Skin epidermis (tissue), 12 donors: ENCODE results near the gene SORCS1.

Experiments used
- H3K27ac ChIP-seq, 21 experiments: fragments of 200-600 bp; sonication (generic) in 11 of 21; one replicate each; pipeline ENCODE4 v1.5.0; 2020; ENCODE audit warnings: mild to moderate bottlenecking in 3 of 21, inconsistent platforms in 2 of 21, moderate library complexity in 2 of 21
- H3K4me3 ChIP-seq, 7 experiments: fragments of 200-600 bp; sonication (generic) in 2 of 7; one replicate each; pipeline ENCODE4 v1.5.0; 2020; ENCODE audit warnings: inconsistent platforms in 2 of 7, mild to moderate bottlenecking in 2 of 7, moderate library complexity in 1 of 7

SORCS1 gene

DNA sequence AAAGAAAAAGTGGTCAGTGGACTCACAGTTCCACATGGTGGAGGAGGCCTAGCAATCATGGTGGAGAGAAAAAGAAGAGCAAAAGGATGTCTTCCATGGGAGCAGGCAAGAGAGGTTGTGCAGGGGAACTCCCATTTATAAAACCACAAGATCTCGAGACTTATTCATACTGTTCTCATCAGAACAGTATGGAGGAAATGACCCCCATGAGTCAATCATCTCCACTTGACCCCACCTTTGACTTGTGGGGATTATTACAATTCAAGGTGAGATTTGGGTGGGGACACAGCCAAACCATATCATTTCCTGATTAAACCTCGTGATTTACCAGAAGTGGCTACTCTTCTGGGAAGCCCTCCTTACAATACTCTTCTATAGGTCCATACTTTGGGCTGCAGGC, 160.1 kb downstream of the SORCS1 start:
- no peak overlapping the region for H3K4me3 ChIP-seq

DNA sequence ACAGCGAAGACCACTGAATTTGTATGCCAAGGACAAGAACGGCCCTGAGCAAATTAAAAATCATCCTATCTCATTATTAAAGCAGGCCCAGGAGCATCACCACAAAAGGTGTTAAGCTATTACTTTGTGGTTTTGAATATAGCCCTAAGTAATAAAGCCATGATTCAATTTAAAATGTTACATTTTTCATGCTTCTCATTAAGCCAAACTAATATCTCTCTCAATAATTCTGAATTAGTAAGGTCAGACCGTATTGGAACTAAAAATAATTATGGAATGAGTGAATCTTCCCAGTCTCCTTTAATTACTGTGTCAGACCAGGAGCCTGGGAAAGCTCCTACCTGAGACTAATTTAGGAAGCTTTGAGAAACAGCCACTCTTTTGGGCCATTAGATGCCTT, 162.4 kb downstream of the SORCS1 start:
- no peak overlapping the region for H3K27ac ChIP-seq
- H3K4me3 ChIP-seq: no peak overlapping the region

More for the DNA sequence above, 160.1 kb downstream of the SORCS1 start:
- no peak overlapping the region for H3K27ac ChIP-seq

- Histone ChIP-seq H3K4me3 (no peak overlapping the region), H3K27ac (no peak overlapping the region)
Measured at GRCh38 chr10:106999118-106999707, 165.3 kb downstream of the SORCS1 start.

DNA sequence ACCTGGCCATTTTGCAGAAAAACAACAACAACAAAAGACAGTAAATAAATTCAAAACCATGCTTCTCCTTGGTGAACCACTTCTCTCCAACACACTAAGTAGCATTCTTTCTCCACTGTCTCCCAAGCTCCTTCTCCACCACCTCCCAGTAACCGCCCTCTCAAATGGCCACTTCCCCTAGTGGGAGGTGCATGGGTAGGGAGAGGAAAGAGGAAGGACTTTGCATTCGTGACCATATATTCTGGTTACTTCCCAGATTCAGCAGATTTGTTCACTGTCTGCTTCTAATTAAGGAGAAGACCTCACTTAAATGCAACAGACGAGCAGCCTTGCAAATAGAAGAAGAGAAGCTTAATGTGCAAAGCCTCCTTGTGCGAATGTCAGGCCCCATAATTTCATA, 166.8 kb downstream of the SORCS1 start:
- peak overlapping the region in 2 of 21 experiments; percentile 29 to 61 for H3K27ac ChIP-seq

GRCh38 chr10:106996510-106996909, 168.0 kb downstream of the SORCS1 start:
- no peak overlapping the region for H3K27ac ChIP-seq
- no peak overlapping the region for H3K4me3 ChIP-seq

More for the DNA sequence above, 166.8 kb downstream of the SORCS1 start:
- H3K4me3 ChIP-seq: no peak overlapping the region

GRCh38 chr10:106992055-106992454, 172.5 kb downstream of the SORCS1 start:
- Histone ChIP-seq H3K4me3 (no peak overlapping the region), H3K27ac (peak overlapping the region in 1 of 21 experiments; percentile 17)

GRCh38 chr10:106991091-106991490, 173.4 kb downstream of the SORCS1 start:
- peak overlapping the region in 1 of 21 experiments; percentile 17 for H3K27ac ChIP-seq
- no peak overlapping the region for H3K4me3 ChIP-seq

DNA sequence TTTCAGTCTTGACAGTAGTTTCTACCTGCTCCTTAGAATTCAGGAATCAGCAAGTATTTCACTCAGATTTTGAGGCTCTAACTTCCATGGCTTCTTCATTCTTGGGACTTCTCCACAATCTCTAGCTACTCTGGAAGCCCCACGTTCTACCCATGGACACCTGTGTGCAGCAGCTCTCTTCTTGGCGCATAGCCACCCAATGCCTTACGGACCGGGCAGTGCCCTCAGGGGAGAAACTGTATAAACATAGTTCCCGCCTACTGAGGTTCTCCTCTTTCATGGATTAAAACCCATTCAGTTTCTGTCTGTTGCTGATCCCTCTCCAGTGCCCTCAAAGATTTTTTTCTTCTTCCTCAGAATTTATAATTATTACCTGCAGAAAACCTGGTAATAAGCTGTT, 177.1 kb downstream of the SORCS1 start:
- no peak overlapping the region for H3K4me3 ChIP-seq
- H3K27ac ChIP-seq: no peak overlapping the region

DNA sequence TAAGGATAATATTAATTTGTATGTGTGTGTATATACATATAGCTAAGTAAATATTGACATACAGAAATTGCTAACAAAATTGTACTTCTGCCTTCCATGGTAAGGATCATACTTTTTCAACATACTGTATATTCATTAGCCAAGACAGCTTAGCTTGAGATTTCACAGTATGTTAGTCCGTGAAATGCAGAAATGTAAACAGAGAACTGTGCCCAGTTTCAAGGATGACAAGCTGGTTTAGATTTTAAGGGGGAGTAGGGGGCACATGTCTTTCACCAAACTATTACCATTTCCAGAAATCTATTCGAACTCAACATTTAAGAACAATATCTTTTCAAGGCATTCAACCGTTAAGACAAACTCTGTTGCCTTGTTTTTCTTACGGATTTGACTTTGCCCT, 182.2 kb downstream of the SORCS1 start:
- H3K4me3 ChIP-seq: no peak overlapping the region
- no peak overlapping the region for H3K27ac ChIP-seq

DNA sequence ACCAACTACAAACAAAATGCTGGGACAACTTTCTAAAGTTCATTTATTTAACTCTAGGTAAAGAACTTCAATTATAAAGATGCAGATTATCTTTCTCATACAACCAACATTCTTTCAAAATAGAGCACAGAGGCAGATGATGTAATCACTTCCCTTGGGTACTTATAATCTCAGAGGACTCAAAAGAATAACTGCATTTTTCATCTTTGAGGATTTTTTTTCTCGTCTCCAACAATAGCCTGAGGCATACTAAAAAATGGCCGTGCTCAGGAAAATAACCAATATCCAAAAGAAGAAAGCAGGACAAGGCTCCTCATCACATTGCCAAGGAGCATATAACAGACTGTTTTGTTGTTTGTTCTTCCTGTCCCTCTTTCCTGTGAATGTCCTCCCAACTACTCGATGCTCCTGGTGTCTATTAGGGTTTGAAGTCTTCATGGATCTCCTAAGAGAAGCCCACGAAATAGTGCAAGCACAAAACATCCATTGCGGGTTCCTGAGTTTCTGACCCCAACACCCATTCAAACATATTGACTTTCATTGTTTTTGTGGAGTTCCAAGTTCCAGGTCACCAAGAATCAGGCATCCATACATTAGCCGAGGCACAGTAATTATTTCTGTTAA, 182.9 kb downstream of the SORCS1 start:
- Histone ChIP-seq H3K4me3 (no peak overlapping the region), H3K27ac (no peak overlapping the region)

GRCh38 chr10:106980495-106981451, 183.7 kb downstream of the SORCS1 start:
- Histone ChIP-seq H3K27ac (no peak overlapping the region), H3K4me3 (no peak overlapping the region)

GRCh38 chr10:106978756-106979155, 185.8 kb downstream of the SORCS1 start:
- no peak overlapping the region for H3K4me3 ChIP-seq

GRCh38 chr10:106973716-106974115, 190.8 kb downstream of the SORCS1 start:
- no peak overlapping the region for H3K4me3 ChIP-seq
- H3K27ac ChIP-seq: no peak overlapping the region

More at GRCh38 chr10:106978756-106979155, 185.8 kb downstream of the SORCS1 start:
- H3K27ac ChIP-seq: no peak overlapping the region

- H3K27ac ChIP-seq: no peak overlapping the region
- no peak overlapping the region for H3K4me3 ChIP-seq
Measured at GRCh38 chr10:106973288-106973687, 191.2 kb downstream of the SORCS1 start.

GRCh38 chr10:106972381-106972780, 192.1 kb downstream of the SORCS1 start:
- no peak overlapping the region for H3K27ac ChIP-seq

GRCh38 chr10:106971411-106971831, 193.1 kb downstream of the SORCS1 start:
- H3K4me3 ChIP-seq: no peak overlapping the region
- H3K27ac ChIP-seq: no peak overlapping the region

More at GRCh38 chr10:106972381-106972780, 192.1 kb downstream of the SORCS1 start:
- no peak overlapping the region for H3K4me3 ChIP-seq

- Histone ChIP-seq H3K27ac (no peak overlapping the region), H3K4me3 (no peak overlapping the region)
Measured at GRCh38 chr10:106967452-106967851, 197.1 kb downstream of the SORCS1 start.

- Histone ChIP-seq H3K27ac (no peak overlapping the region), H3K4me3 (no peak overlapping the region)
Measured at GRCh38 chr10:106960812-106961211, 203.7 kb downstream of the SORCS1 start.

DNA sequence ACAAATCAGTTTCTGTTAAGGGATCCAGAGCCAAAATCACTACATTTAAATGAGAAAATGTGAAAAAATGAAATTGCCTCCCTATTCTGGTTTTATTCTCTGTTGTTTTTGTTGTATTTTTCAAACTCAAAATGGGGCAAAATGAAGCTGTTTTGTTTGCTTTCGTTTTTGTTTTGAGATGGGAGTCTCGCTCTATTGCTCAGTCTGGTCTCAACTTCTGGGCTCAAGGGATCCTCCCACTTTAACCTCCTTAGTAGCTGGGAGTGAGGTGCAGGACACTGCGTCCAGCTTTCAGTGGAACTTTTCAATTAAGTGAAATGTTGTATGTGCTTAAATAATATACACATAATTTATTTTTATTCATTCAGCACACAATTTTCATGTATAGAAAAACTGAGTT, 205.0 kb downstream of the SORCS1 start:
- Histone ChIP-seq H3K27ac (peak overlapping the region in 1 of 21 experiments; percentile 13), H3K4me3 (no peak overlapping the region)

GRCh38 chr10:106958589-106959361, 205.7 kb downstream of the SORCS1 start:
- peak overlapping the region in 1 of 21 experiments; percentile 62 for H3K27ac ChIP-seq
- H3K4me3 ChIP-seq: no peak overlapping the region
